Thoracic aorta (tissue), 2 donors: ENCODE measurements around the gene MCM9. TPM values are rescaled to one million over a fixed set of nuclear protein-coding genes. Genes with fewer than 3 reads are reported as not detected.

Experiments used
- ATAC-seq: fragments of 150-250 bp; one replicate; pipeline ENCODE4 v1.8.0; 2017; ENCODE audit warnings: low read depth; ENCODE audit not compliant: insufficient number of reproducible peaks, low FRiP score
- DNase-seq: peaks from one replicate; pipeline ENCODE4 v3.0.0-alpha.2; 2020; ENCODE audit warnings: low spot score
- H3K27ac ChIP-seq, 2 donors: fragments of 200-600 bp; sonication (generic); 1 replicate in 1 of 2; 2 replicates in 1 of 2; pipeline ENCODE4 v1.5.1; 2016; ENCODE audit warnings: mild to moderate bottlenecking in 2 of 2, moderate library complexity in 2 of 2
- H3K27me3 ChIP-seq: fragments of 200-600 bp; sonication (generic); replicated peaks from 2 replicates; pipeline ENCODE4 v1.6.0; 2016; ENCODE audit warnings: mild to moderate bottlenecking; ENCODE audit not compliant: insufficient read depth
- H3K36me3 ChIP-seq: fragments of 200-600 bp; sonication (generic); one replicate; pipeline ENCODE4 v1.5.1; 2016
- H3K4me1 ChIP-seq, 2 donors: fragments of 200-600 bp; sonication (generic); 1 replicate in 1 of 2; 2 replicates in 1 of 2; pipeline versions ENCODE4 v1.5.1 to v1.6.0; 2016; ENCODE audit warnings: low read depth in 2 of 2, mild to moderate bottlenecking in 1 of 2; ENCODE audit not compliant: control insufficient read depth in 1 of 2
- H3K4me3 ChIP-seq: fragments of 200-600 bp; sonication (generic); 2 replicates; pipeline ENCODE4 v1.5.1; 2016; ENCODE audit warnings: mild to moderate bottlenecking
- H3K9me3 ChIP-seq: fragments of 200-600 bp; sonication (generic); 2 replicates; pipeline ENCODE4 v1.5.1; 2016
- CTCF ChIP-seq: fragments of 200-600 bp; sonication (generic); IDR thresholded peaks from one replicate; pipeline ENCODE4 v1.5.1; 2019; ENCODE audit warnings: antibody characterized with exemption
- total RNA-seq, 2 donors: library from RNA; depleted of rRNA; stranded (reverse); fragments of >200 nt; gene quantifications; one replicate each; pipeline versions ENCODE4 v1.1.0 to v1.2.3, GENCODE V29; 2016

MCM9 gene
- total RNA-seq, 2 donors from 2014 or later = 14.1 to 22.2 TPM

- Histone ChIP-seq H3K27ac (no peak overlapping the region), H3K36me3 (no peaks in the 10 kb centered on the region), H3K4me3 (no peak overlapping the region), H3K9me3 (no peaks in the 10 kb centered on the region), H3K4me1 (no peaks in the 10 kb centered on the region), H3K27me3 (no peaks in the 10 kb centered on the region)
- DNase-seq (no peak), ATAC-seq (no peak)
- TF ChIP-seq CTCF = no peak
Measured at GRCh38 chr6:118856301-118856700, 78.7 kb downstream of the MCM9 start.

GRCh38 chr6:118853408-118853807 lies 81.6 kb downstream of the MCM9 start:
- H3K9me3 ChIP-seq = no peaks in the 10 kb centered on the region
- H3K36me3 ChIP-seq = no peaks in the 10 kb centered on the region
- H3K4me3 ChIP-seq = no peak overlapping the region
- no peak for DNase-seq
- no peak overlapping the region for H3K27ac ChIP-seq
- no peak for TF ChIP-seq CTCF
- H3K4me1 ChIP-seq = no peaks in the 10 kb centered on the region
- no peaks in the 10 kb centered on the region for H3K27me3 ChIP-seq
- ATAC-seq = no peak

GRCh38 chr6:118844915-118845314 lies 90.0 kb downstream of the MCM9 start:
- H3K27me3 ChIP-seq = no peaks in the 10 kb centered on the region
- ATAC-seq = no peak
- no peaks in the 10 kb centered on the region for H3K36me3 ChIP-seq
- H3K27ac ChIP-seq = no peak overlapping the region
- H3K4me1 ChIP-seq = no peaks in the 10 kb centered on the region
- no peak for DNase-seq
- no peak overlapping the region for H3K4me3 ChIP-seq
- H3K9me3 ChIP-seq = no peaks in the 10 kb centered on the region
- no peak for TF ChIP-seq CTCF

- ATAC-seq = no peak
- no peak for TF ChIP-seq CTCF
- H3K4me1 ChIP-seq = no peaks in the 10 kb centered on the region
- DNase-seq = no peak
- no peak overlapping the region for H3K4me3 ChIP-seq
- H3K27ac ChIP-seq = no peak overlapping the region
- no peaks in the 10 kb centered on the region for H3K36me3 ChIP-seq
- no peaks in the 10 kb centered on the region for H3K27me3 ChIP-seq
- H3K9me3 ChIP-seq = no peaks in the 10 kb centered on the region
Measured at GRCh38 chr6:118843685-118844390, 91.1 kb downstream of the MCM9 start.

- ATAC-seq (no peak), DNase-seq (no peak)
- peaks cover 25% of the 10 kb centered on the region for H3K36me3 ChIP-seq
- H3K4me1 ChIP-seq = no peaks in the 10 kb centered on the region
- no peak for TF ChIP-seq CTCF
- no peak overlapping the region for H3K27ac ChIP-seq
- H3K9me3 ChIP-seq = no peaks in the 10 kb centered on the region
- H3K4me3 ChIP-seq = no peak overlapping the region
- no peaks in the 10 kb centered on the region for H3K27me3 ChIP-seq
Measured at GRCh38 chr6:118830691-118831090, 104.3 kb downstream of the MCM9 start.
